PFSK-1 (cell line): Measurements from ENCODE around the gene CAP1.

Experiments
- FOXP2 ChIP-seq: optimal IDR thresholded peaks from 2 replicates; pipeline ENCODE3; 2011; ENCODE audit warnings: borderline replicate concordance, control low read depth, inconsistent platforms; ENCODE audit not compliant: insufficient read depth; ENCODE audit errors: extremely low read length, extremely low read depth
- POLR2AphosphoS5 ChIP-seq: IDR thresholded peaks from 2 replicates; pipeline ENCODE4 v1.6.1; 2012; ENCODE audit warnings: low read depth, mild to moderate bottlenecking, control low read depth, low read length, moderate library complexity
- SIN3A ChIP-seq: IDR thresholded peaks from 2 replicates; pipeline ENCODE4 v1.6.1; 2012; ENCODE audit warnings: mild to moderate bottlenecking, low read length, moderate library complexity, borderline replicate concordance; ENCODE audit not compliant: insufficient read depth
- TAF1 ChIP-seq: IDR thresholded peaks from 2 replicates; pipeline ENCODE4 v1.6.1; 2012; ENCODE audit warnings: low read length, control low read depth, borderline replicate concordance; ENCODE audit not compliant: insufficient read depth
- TF ChIP-seq, protein P1 (sequence below), 2 experiments: IDR thresholded peaks; 2 replicates each; pipeline versions ENCODE4 v1.6.1 to v1.8.0; 2011 to 2012; ENCODE audit warnings: low read depth in 2 of 2, low read length in 2 of 2, control low read depth in 1 of 2, inconsistent platforms in 1 of 2, mild to moderate bottlenecking in 1 of 2, moderate library complexity in 1 of 2; ENCODE audit not compliant: insufficient read depth in 1 of 2

DNA sequence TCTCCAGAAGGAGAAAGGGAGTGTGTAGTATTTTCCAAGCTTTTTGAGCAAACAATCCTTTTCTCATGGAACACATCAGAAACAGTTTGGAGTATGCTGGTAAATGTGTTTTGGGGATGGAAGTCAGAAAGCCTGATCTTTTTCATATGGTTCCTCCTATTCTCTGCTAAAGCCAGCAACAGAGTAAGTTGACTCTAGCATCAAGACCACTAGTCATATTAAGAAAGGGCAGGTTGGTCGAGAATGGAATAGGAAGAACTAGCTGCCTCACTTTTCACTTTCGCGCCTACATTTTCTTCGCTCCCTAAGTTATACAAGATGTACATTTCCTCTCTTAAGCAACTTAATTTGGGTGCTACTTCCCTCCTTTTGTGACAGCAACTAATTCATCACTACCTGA lies 32.5 kb downstream of the CAP1 start:
- no peak for TF ChIP-seq SIN3A
- TF ChIP-seq POLR2AphosphoS5: no peak
- TF ChIP-seq, protein P1, sequence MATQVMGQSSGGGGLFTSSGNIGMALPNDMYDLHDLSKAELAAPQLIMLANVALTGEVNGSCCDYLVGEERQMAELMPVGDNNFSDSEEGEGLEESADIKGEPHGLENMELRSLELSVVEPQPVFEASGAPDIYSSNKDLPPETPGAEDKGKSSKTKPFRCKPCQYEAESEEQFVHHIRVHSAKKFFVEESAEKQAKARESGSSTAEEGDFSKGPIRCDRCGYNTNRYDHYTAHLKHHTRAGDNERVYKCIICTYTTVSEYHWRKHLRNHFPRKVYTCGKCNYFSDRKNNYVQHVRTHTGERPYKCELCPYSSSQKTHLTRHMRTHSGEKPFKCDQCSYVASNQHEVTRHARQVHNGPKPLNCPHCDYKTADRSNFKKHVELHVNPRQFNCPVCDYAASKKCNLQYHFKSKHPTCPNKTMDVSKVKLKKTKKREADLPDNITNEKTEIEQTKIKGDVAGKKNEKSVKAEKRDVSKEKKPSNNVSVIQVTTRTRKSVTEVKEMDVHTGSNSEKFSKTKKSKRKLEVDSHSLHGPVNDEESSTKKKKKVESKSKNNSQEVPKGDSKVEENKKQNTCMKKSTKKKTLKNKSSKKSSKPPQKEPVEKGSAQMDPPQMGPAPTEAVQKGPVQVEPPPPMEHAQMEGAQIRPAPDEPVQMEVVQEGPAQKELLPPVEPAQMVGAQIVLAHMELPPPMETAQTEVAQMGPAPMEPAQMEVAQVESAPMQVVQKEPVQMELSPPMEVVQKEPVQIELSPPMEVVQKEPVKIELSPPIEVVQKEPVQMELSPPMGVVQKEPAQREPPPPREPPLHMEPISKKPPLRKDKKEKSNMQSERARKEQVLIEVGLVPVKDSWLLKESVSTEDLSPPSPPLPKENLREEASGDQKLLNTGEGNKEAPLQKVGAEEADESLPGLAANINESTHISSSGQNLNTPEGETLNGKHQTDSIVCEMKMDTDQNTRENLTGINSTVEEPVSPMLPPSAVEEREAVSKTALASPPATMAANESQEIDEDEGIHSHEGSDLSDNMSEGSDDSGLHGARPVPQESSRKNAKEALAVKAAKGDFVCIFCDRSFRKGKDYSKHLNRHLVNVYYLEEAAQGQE (IDR thresholded peaks at IDR 0.05; ENCODE audit: insufficient read depth in 1 of 2, low read depth in 2 of 2, low read length in 2 of 2): no peak
- TF ChIP-seq TAF1: no peak
- TF ChIP-seq FOXP2: no peak
